NCI-H82 treated with DMSO at 0.1 percent for 48 hours (cell line): Measurements from ENCODE around the gene SLC12A7.
"Not testable (repeated sequence)": the region's sequence is repeated elsewhere in the genome, so short reads cannot be mapped to it uniquely, and the experiment has no call there.

Experiments
- DNase-seq: peaks from one replicate; lab custom pipeline; 2025; ENCODE audit not compliant: unreplicated experiment; lab: John Stamatoyannopoulos, UW

Gene SLC12A7

GRCh38 chr5:1111727-1112289, at the start of gene SLC12A7:
SLC12A7 (minus strand) TSS chr5:1112063; CDS start chr5:1111991, 72 bp downstream.
- no peak for DNase-seq

- no peak for DNase-seq
Observed at GRCh38 chr5:1161108-1161832, 49.4 kb upstream of the SLC12A7 start.

- DNase-seq = no peak
Observed at GRCh38 chr5:1159774-1160406, 48.0 kb upstream of the SLC12A7 start.

- no peak for DNase-seq
Observed at GRCh38 chr5:1159341-1159675, 47.4 kb upstream of the SLC12A7 start.

- no peak for DNase-seq
Observed at GRCh38 chr5:1158647-1159340, 46.9 kb upstream of the SLC12A7 start.

GRCh38 chr5:1157461-1157986, 45.7 kb upstream of the SLC12A7 start:
- not testable (repeated sequence) for DNase-seq

- no peak for DNase-seq
Observed at GRCh38 chr5:1156754-1157460, 45.0 kb upstream of the SLC12A7 start.

GRCh38 chr5:1156033-1156753, 44.3 kb upstream of the SLC12A7 start:
- DNase-seq = no peak

GRCh38 chr5:1155191-1156032, 43.5 kb upstream of the SLC12A7 start:
- DNase-seq = no peak

- DNase-seq = no peak
Observed at GRCh38 chr5:1153428-1153827, 41.6 kb upstream of the SLC12A7 start.

GRCh38 chr5:1152771-1153282, 41.0 kb upstream of the SLC12A7 start:
- peak; percentile 34 for DNase-seq

- DNase-seq = no peak
Observed at GRCh38 chr5:1152156-1152555, 40.3 kb upstream of the SLC12A7 start.

- DNase-seq = no peak
Observed at GRCh38 chr5:1151316-1151715, 39.5 kb upstream of the SLC12A7 start.

GRCh38 chr5:1150866-1151265, 39.0 kb upstream of the SLC12A7 start:
- DNase-seq = no peak

- no peak for DNase-seq
Observed at GRCh38 chr5:1144638-1145396, 33.0 kb upstream of the SLC12A7 start.

- no peak for DNase-seq
Observed at GRCh38 chr5:1144089-1144488, 32.2 kb upstream of the SLC12A7 start.

- DNase-seq = no peak
Observed at GRCh38 chr5:1143670-1143951, 31.7 kb upstream of the SLC12A7 start.

GRCh38 chr5:1142886-1143669, 31.2 kb upstream of the SLC12A7 start:
- DNase-seq = no peak
